ENCODE data around the gene C11orf91.

Gene C11orf91

DNA sequence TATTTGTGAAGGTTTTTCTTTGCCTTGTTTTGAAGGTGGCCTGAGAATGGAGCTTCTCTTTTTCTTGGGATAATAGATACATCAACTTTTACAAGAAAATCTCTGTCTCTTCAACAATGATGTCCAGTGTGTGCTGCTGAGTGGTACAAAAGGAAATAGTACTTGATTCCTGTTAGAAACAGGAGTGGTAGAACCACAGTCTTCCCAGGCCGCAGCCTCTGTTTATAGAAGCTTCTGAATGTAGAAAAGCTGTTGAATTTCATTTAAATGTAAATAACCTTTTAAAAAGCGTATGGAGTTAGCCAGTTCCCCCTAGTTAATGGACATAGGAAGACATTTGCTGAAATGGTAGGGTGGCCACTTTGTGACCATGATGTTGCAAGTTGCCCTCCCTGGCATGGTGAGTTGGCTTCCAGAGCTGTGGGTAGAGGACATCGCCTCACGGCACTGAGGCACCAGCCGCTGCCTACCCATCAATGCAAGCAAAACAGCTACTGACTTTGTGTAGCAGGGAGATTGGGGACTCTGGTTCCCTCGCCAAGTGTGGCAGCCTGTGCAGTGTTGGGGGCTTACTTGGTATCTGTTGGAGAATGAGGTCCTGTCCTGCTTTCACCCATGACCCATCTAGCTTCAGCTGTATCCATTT, 31.6 kb downstream of the C11orf91 start:
- H3K79me2 ChIP-seq (ENCODE audit: insufficient read depth, low read length), result no peaks in the 10 kb centered on the region
- TF ChIP-seq, protein P1, sequence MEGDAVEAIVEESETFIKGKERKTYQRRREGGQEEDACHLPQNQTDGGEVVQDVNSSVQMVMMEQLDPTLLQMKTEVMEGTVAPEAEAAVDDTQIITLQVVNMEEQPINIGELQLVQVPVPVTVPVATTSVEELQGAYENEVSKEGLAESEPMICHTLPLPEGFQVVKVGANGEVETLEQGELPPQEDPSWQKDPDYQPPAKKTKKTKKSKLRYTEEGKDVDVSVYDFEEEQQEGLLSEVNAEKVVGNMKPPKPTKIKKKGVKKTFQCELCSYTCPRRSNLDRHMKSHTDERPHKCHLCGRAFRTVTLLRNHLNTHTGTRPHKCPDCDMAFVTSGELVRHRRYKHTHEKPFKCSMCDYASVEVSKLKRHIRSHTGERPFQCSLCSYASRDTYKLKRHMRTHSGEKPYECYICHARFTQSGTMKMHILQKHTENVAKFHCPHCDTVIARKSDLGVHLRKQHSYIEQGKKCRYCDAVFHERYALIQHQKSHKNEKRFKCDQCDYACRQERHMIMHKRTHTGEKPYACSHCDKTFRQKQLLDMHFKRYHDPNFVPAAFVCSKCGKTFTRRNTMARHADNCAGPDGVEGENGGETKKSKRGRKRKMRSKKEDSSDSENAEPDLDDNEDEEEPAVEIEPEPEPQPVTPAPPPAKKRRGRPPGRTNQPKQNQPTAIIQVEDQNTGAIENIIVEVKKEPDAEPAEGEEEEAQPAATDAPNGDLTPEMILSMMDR (IDR thresholded peaks at IDR 0.05; ENCODE audit: borderline replicate concordance, extremely low read depth, low read length, poor library complexity, severe bottlenecking), result no peak
- TF ChIP-seq EZH2 (IDR thresholded peaks at IDR 0.05; ENCODE audit: borderline replicate concordance, low read depth, low read length, severe bottlenecking), result no peak
- H3K4me2 ChIP-seq (ENCODE audit: insufficient read depth, low read length), result no peak overlapping the region
- ATAC-seq (ENCODE audit: insufficient read depth, low read depth) (no peak), DNase-seq (no peak)
- H3K27me3 ChIP-seq (ENCODE audit: insufficient read depth, low read length, poor library complexity), result peaks cover 1% of the 10 kb centered on the region
- no peak overlapping the region for H3K4me3 ChIP-seq (ENCODE audit: low read depth in 1 of 2, low read length in 2 of 2)
- H3K9ac ChIP-seq (ENCODE audit: low read depth, low read length), result no peak overlapping the region
- no peaks in the 10 kb centered on the region for H3K9me3 ChIP-seq (ENCODE audit: insufficient read depth, low read length, severe bottlenecking)
- no peaks in the 10 kb centered on the region for H4K20me1 ChIP-seq (ENCODE audit: insufficient read depth, low read length)
- H3K27ac ChIP-seq (ENCODE audit: low read length), result no peak overlapping the region
- no peaks in the 10 kb centered on the region for H3K4me1 ChIP-seq (ENCODE audit: insufficient read depth, low read length)
- H2AFZ ChIP-seq (ENCODE audit: low read depth, low read length), result no peak overlapping the region
- no peaks in the 10 kb centered on the region for H3K36me3 ChIP-seq (ENCODE audit: insufficient read depth, low read length)

DNA sequence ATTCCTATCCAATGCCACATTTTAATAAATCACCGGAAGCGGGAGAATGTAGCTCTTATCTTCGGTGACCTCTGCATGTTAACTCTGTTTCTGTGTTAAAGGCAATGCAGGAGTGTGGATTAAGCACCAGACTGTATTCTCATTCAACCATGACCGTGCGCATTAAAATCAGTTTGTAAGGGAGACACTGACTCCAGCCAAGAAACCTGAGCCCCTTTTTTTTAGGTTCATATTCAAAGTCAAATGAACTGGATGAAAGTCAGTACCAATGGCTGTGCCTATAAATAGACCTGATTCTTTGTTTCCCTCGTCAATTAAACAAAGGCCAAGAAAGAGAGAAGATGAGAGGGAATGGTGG, 32.2 kb downstream of the C11orf91 start:
- Histone ChIP-seq H3K79me2 (ENCODE audit: insufficient read depth, low read length) (no peaks in the 10 kb centered on the region), H3K9me3 (ENCODE audit: insufficient read depth, low read length, severe bottlenecking) (no peaks in the 10 kb centered on the region), H2AFZ (ENCODE audit: low read depth, low read length) (no peak overlapping the region), H3K4me2 (ENCODE audit: insufficient read depth, low read length) (no peak overlapping the region), H3K27me3 (ENCODE audit: insufficient read depth, low read length, poor library complexity) (no peaks in the 10 kb centered on the region), H3K36me3 (ENCODE audit: insufficient read depth, low read length) (no peaks in the 10 kb centered on the region), H3K4me3 (ENCODE audit: low read depth in 1 of 2, low read length in 2 of 2) (no peak overlapping the region), H3K4me1 (ENCODE audit: insufficient read depth, low read length) (no peaks in the 10 kb centered on the region), H3K27ac (ENCODE audit: low read length) (no peak overlapping the region), H4K20me1 (ENCODE audit: insufficient read depth, low read length) (no peaks in the 10 kb centered on the region), H3K9ac (ENCODE audit: low read depth, low read length) (no peak overlapping the region)
- TF ChIP-seq EZH2 (IDR thresholded peaks at IDR 0.05; ENCODE audit: borderline replicate concordance, low read depth, low read length, severe bottlenecking), result no peak
- ATAC-seq (ENCODE audit: insufficient read depth, low read depth), result no peak
- DNase-seq, result no peak

DNA sequence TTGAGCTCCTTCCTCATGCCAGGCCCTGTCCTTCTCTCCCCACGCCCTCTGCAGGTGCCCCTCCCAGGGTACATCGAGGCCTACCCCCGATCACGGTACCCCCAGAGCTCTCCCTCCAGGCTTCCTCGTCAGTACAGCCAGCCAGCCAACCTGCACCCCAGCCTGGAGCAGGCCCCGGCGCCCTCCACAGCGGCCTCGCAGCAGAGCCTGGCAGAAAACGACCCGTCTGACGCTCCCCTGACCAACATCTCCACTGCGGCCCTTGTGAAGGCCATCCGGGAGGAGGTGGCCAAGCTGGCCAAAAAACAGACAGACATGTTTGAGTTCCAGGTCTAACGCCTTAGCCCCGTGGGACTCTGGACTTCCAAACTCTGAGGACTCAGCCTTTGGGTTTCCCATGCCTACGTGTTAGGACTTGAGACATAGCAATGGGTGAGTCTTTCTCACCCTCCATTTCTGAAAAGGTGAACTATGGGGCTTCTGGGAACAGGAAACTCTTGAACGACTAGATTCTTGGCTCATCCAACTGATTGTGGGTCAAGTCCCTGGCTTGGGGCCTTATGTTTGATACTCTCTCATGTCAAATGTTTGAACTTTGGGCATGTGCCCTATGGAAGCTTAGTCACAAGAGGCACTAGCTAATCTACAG, 32.7 kb downstream of the C11orf91 start:
- Histone ChIP-seq H3K27me3 (ENCODE audit: insufficient read depth, low read length, poor library complexity) (no peaks in the 10 kb centered on the region), H3K4me1 (ENCODE audit: insufficient read depth, low read length) (no peaks in the 10 kb centered on the region), H3K36me3 (ENCODE audit: insufficient read depth, low read length) (no peaks in the 10 kb centered on the region), H3K79me2 (ENCODE audit: insufficient read depth, low read length) (no peaks in the 10 kb centered on the region), H3K4me3 (ENCODE audit: low read depth in 1 of 2, low read length in 2 of 2) (no peak overlapping the region), H3K9me3 (ENCODE audit: insufficient read depth, low read length, severe bottlenecking) (no peaks in the 10 kb centered on the region), H3K4me2 (ENCODE audit: insufficient read depth, low read length) (no peak overlapping the region), H4K20me1 (ENCODE audit: insufficient read depth, low read length) (no peaks in the 10 kb centered on the region), H3K27ac (ENCODE audit: low read length) (no peak overlapping the region), H3K9ac (ENCODE audit: low read depth, low read length) (no peak overlapping the region), H2AFZ (ENCODE audit: low read depth, low read length) (no peak overlapping the region)
- DNase-seq (no peak), ATAC-seq (ENCODE audit: insufficient read depth, low read depth) (no peak)
- no peak for TF ChIP-seq EZH2 (IDR thresholded peaks at IDR 0.05; ENCODE audit: borderline replicate concordance, low read depth, low read length, severe bottlenecking)
- TF ChIP-seq, protein P1 (IDR thresholded peaks at IDR 0.05; ENCODE audit: borderline replicate concordance, extremely low read depth, low read length, poor library complexity, severe bottlenecking), result no peak

DNA sequence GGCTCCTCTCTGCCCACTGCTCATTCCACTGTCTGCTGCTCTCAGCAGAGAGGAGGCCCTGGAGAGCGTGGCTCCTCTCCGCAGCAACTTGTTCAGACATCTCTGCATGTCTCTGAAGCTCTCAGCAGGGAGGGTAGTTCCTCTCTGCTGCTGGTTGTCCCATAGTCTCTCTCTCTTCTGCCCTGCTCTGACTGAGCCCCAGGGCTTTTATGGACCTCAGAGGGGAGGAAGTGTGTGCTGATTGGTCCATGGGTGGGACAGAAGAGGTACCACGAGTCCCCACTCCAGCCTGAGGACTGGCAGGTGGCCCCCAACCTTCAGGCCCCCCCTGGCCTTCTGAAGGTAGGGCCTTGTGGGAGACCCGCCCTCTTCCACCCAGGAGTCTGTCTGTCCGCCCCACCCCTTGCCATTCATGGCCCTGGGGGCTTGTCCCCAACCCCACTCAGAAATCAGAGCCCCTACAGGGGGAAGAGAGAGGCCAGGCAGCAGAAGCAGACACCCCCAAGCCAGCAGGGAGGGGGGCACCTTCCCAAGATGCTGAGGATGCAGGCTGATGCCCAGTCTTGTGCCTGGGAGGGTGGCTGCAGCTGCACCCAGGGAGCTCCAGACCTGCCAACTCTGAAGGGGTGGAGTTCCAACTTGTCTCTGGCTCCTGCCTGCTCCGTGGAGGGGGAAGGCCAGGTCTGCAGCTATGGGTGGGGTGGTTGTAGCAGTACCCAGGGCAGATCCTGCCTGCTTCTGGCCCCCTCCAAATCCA, 35.1 kb downstream of the C11orf91 start:
- Histone ChIP-seq H3K79me2 (ENCODE audit: insufficient read depth, low read length) (no peaks in the 10 kb centered on the region), H3K27ac (ENCODE audit: low read length) (no peak overlapping the region), H3K9ac (ENCODE audit: low read depth, low read length) (no peak overlapping the region), H3K4me1 (ENCODE audit: insufficient read depth, low read length) (no peaks in the 10 kb centered on the region), H3K27me3 (ENCODE audit: insufficient read depth, low read length, poor library complexity) (no peaks in the 10 kb centered on the region), H3K4me3 (ENCODE audit: low read depth in 1 of 2, low read length in 2 of 2) (no peak overlapping the region), H3K4me2 (ENCODE audit: insufficient read depth, low read length) (no peak overlapping the region), H3K9me3 (ENCODE audit: insufficient read depth, low read length, severe bottlenecking) (no peaks in the 10 kb centered on the region), H3K36me3 (ENCODE audit: insufficient read depth, low read length) (no peaks in the 10 kb centered on the region), H4K20me1 (ENCODE audit: insufficient read depth, low read length) (no peaks in the 10 kb centered on the region), H2AFZ (ENCODE audit: low read depth, low read length) (no peak overlapping the region)
- TF ChIP-seq EZH2 (IDR thresholded peaks at IDR 0.05; ENCODE audit: borderline replicate concordance, low read depth, low read length, severe bottlenecking), result no peak
- TF ChIP-seq, protein P1 (IDR thresholded peaks at IDR 0.05; ENCODE audit: borderline replicate concordance, extremely low read depth, low read length, poor library complexity, severe bottlenecking), result no peak
- DNase-seq (no peak), ATAC-seq (ENCODE audit: insufficient read depth, low read depth) (no peak)

Data from DND-41 (cell line).